ENCODE measurements around the gene ATP8B3. TPM values are rescaled to one million over a fixed set of nuclear protein-coding genes. Genes with fewer than 3 reads are reported as not detected.

ATP8B3 gene
- total and polyA plus RNA-seq, 2 donors = 1.3 to 3.6 TPM

GRCh38 chr19:1851654-1852580, 39.8 kb upstream of the ATP8B3 start:
- no peaks in the 10 kb centered on the region for H3K27me3 ChIP-seq (ENCODE audit: control insufficient read depth in 2 of 2, insufficient read depth in 1 of 2, low read length in 1 of 2)
- H3K4me3 ChIP-seq (ENCODE audit: low read length in 2 of 2) = peak overlapping the region; percentile 41 to 71
- H3K36me3 ChIP-seq (ENCODE audit: control insufficient read depth in 2 of 2, insufficient read depth in 2 of 2, low read length in 1 of 2) = peaks cover 0 to 1% of the 10 kb centered on the region in 2 donors
- DNase-seq (ENCODE audit: low read depth in 6 of 9, low spot score in 9 of 9) = peak in 8 of 9 donors; percentile 47 to 95 (median 90)
- peaks cover 60 to 83% of the 10 kb centered on the region in 2 donors for H3K4me1 ChIP-seq (ENCODE audit: control insufficient read depth in 2 of 2, insufficient read depth in 2 of 2, low read length in 2 of 2)
- peaks cover 0 to 3% of the 10 kb centered on the region in 2 donors for H3K9me3 ChIP-seq (ENCODE audit: control insufficient read depth in 2 of 2, insufficient read depth in 1 of 2, low read length in 1 of 2)
- 19% methylated on average over 66 of the region's 66 CpGs for WGBS
- peak overlapping the region; percentile 89 to 90 for H3K27ac ChIP-seq (ENCODE audit: low read depth in 1 of 2, low read length in 1 of 2)

- peak overlapping the region; percentile 41 to 71 for H3K4me3 ChIP-seq (ENCODE audit: low read length in 2 of 2)
- whole genome bisulfite sequencing = 84% methylated on average over 31 of the region's 31 CpGs
- H3K36me3 ChIP-seq (ENCODE audit: control insufficient read depth in 2 of 2, insufficient read depth in 2 of 2, low read length in 1 of 2) = peaks cover 0 to 4% of the 10 kb centered on the region in 2 donors
- H3K27me3 ChIP-seq (ENCODE audit: control insufficient read depth in 2 of 2, insufficient read depth in 1 of 2, low read length in 1 of 2) = no peaks in the 10 kb centered on the region
- no peak for DNase-seq (ENCODE audit: low read depth in 6 of 9, low spot score in 9 of 9)
- peaks cover 63 to 84% of the 10 kb centered on the region in 2 donors for H3K4me1 ChIP-seq (ENCODE audit: control insufficient read depth in 2 of 2, insufficient read depth in 2 of 2, low read length in 2 of 2)
- peak overlapping the region; percentile 86 to 89 for H3K27ac ChIP-seq (ENCODE audit: low read depth in 1 of 2, low read length in 1 of 2)
- H3K9me3 ChIP-seq (ENCODE audit: control insufficient read depth in 2 of 2, insufficient read depth in 1 of 2, low read length in 1 of 2) = no peaks in the 10 kb centered on the region
Observed at GRCh38 chr19:1850809-1851653, 39.0 kb upstream of the ATP8B3 start.

- Histone ChIP-seq H3K27me3 (ENCODE audit: control insufficient read depth in 2 of 2, insufficient read depth in 1 of 2, low read length in 1 of 2) (no peaks in the 10 kb centered on the region), H3K4me3 (ENCODE audit: low read length in 2 of 2) (no peak overlapping the region), H3K9me3 (ENCODE audit: control insufficient read depth in 2 of 2, insufficient read depth in 1 of 2, low read length in 1 of 2) (no peaks in the 10 kb centered on the region), H3K27ac (ENCODE audit: low read depth in 1 of 2, low read length in 1 of 2) (no peak overlapping the region), H3K4me1 (ENCODE audit: control insufficient read depth in 2 of 2, insufficient read depth in 2 of 2, low read length in 2 of 2) (peaks cover 53 to 78% of the 10 kb centered on the region in 2 donors), H3K36me3 (ENCODE audit: control insufficient read depth in 2 of 2, insufficient read depth in 2 of 2, low read length in 1 of 2) (peaks cover 7 to 15% of the 10 kb centered on the region in 2 donors)
- no peak for DNase-seq (ENCODE audit: low read depth in 6 of 9, low spot score in 9 of 9)
- WGBS = 98% methylated on average over 10 of the region's 10 CpGs
Observed at GRCh38 chr19:1849886-1850398, 37.9 kb upstream of the ATP8B3 start.

- Histone ChIP-seq H3K36me3 (ENCODE audit: control insufficient read depth in 2 of 2, insufficient read depth in 2 of 2, low read length in 1 of 2) (peaks cover 15 to 23% of the 10 kb centered on the region in 2 donors), H3K27ac (ENCODE audit: low read depth in 1 of 2, low read length in 1 of 2) (peak overlapping the region; percentile 46 to 55), H3K4me3 (ENCODE audit: low read length in 2 of 2) (no peak overlapping the region), H3K4me1 (ENCODE audit: control insufficient read depth in 2 of 2, insufficient read depth in 2 of 2, low read length in 2 of 2) (peaks cover 45 to 78% of the 10 kb centered on the region in 2 donors), H3K27me3 (ENCODE audit: control insufficient read depth in 2 of 2, insufficient read depth in 1 of 2, low read length in 1 of 2) (no peaks in the 10 kb centered on the region), H3K9me3 (ENCODE audit: control insufficient read depth in 2 of 2, insufficient read depth in 1 of 2, low read length in 1 of 2) (no peaks in the 10 kb centered on the region)
- WGBS = 71% methylated on average over 5 of the region's 5 CpGs
- DNase-seq (ENCODE audit: low read depth in 6 of 9, low spot score in 9 of 9) = no peak
Observed at GRCh38 chr19:1849132-1849474, 37.0 kb upstream of the ATP8B3 start.

- WGBS = 3% methylated on average over 60 of the region's 60 CpGs
- Histone ChIP-seq H3K36me3 (ENCODE audit: control insufficient read depth in 2 of 2, insufficient read depth in 2 of 2, low read length in 1 of 2) (peaks cover 15 to 28% of the 10 kb centered on the region in 2 donors), H3K4me1 (ENCODE audit: control insufficient read depth in 2 of 2, insufficient read depth in 2 of 2, low read length in 2 of 2) (peaks cover 39 to 77% of the 10 kb centered on the region in 2 donors), H3K9me3 (ENCODE audit: control insufficient read depth in 2 of 2, insufficient read depth in 1 of 2, low read length in 1 of 2) (no peaks in the 10 kb centered on the region), H3K27me3 (ENCODE audit: control insufficient read depth in 2 of 2, insufficient read depth in 1 of 2, low read length in 1 of 2) (no peaks in the 10 kb centered on the region), H3K27ac (ENCODE audit: low read depth in 1 of 2, low read length in 1 of 2) (peak within 1 kb of the TSS; percentile 97 to 98), H3K4me3 (ENCODE audit: low read length in 2 of 2) (peak within 1 kb of the TSS; percentile 91 to 97)
- peak; percentile 87 to 99 (median 96) for DNase-seq (ENCODE audit: low read depth in 6 of 9, low spot score in 9 of 9)
Observed at GRCh38 chr19:1848399-1849131, 36.5 kb upstream of the ATP8B3 start, which contains the start of gene REXO1. REXO1 (minus strand) TSS chr19:1848483; CDS start chr19:1848358, 125 bp downstream.

GRCh38 chr19:1847684-1848398, 35.8 kb upstream of the ATP8B3 start:
- DNase-seq (ENCODE audit: low read depth in 6 of 9, low spot score in 9 of 9) = no peak
- Histone ChIP-seq H3K4me1 (ENCODE audit: control insufficient read depth in 2 of 2, insufficient read depth in 2 of 2, low read length in 2 of 2) (peaks cover 35 to 76% of the 10 kb centered on the region in 2 donors), H3K36me3 (ENCODE audit: control insufficient read depth in 2 of 2, insufficient read depth in 2 of 2, low read length in 1 of 2) (peaks cover 15 to 30% of the 10 kb centered on the region in 2 donors), H3K9me3 (ENCODE audit: control insufficient read depth in 2 of 2, insufficient read depth in 1 of 2, low read length in 1 of 2) (no peaks in the 10 kb centered on the region), H3K27me3 (ENCODE audit: control insufficient read depth in 2 of 2, insufficient read depth in 1 of 2, low read length in 1 of 2) (no peaks in the 10 kb centered on the region), H3K27ac (ENCODE audit: low read depth in 1 of 2, low read length in 1 of 2) (peak overlapping the region; percentile 64 to 98), H3K4me3 (ENCODE audit: low read length in 2 of 2) (peak overlapping the region; percentile 91 to 97)
- WGBS = under 1% methylated on average over 72 of the region's 72 CpGs

- WGBS = 11% methylated on average over 12 of the region's 12 CpGs
Observed at GRCh38 chr19:1847348-1847683, 35.2 kb upstream of the ATP8B3 start.

More at GRCh38 chr19:1847348-1847683, 35.2 kb upstream of the ATP8B3 start:
- peaks cover 19 to 30% of the 10 kb centered on the region in 2 donors for H3K36me3 ChIP-seq (ENCODE audit: control insufficient read depth in 2 of 2, insufficient read depth in 2 of 2, low read length in 1 of 2)
- H3K4me3 ChIP-seq (ENCODE audit: low read length in 2 of 2) = peak overlapping the region; percentile 91 to 97
- H3K9me3 ChIP-seq (ENCODE audit: control insufficient read depth in 2 of 2, insufficient read depth in 1 of 2, low read length in 1 of 2) = no peaks in the 10 kb centered on the region
- no peaks in the 10 kb centered on the region for H3K27me3 ChIP-seq (ENCODE audit: control insufficient read depth in 2 of 2, insufficient read depth in 1 of 2, low read length in 1 of 2)
- DNase-seq (ENCODE audit: low read depth in 6 of 9, low spot score in 9 of 9) = no peak
- peaks cover 32 to 74% of the 10 kb centered on the region in 2 donors for H3K4me1 ChIP-seq (ENCODE audit: control insufficient read depth in 2 of 2, insufficient read depth in 2 of 2, low read length in 2 of 2)
- H3K27ac ChIP-seq (ENCODE audit: low read depth in 1 of 2, low read length in 1 of 2) = peak overlapping the region; percentile 36 to 64
